B cell (primary cell): Measurements from ENCODE around the gene ABHD6.

Source experiments
- CTCF ChIP-seq: fragments of 200-600 bp; IDR thresholded peaks from one replicate; pipeline ENCODE4 v1.8.0; 2022; ENCODE audit warnings: antibody characterized with exemption, mild to moderate bottlenecking
- EZH2 ChIP-seq: IDR thresholded peaks from 2 replicates; pipeline ENCODE4 v1.6.1; 2012; ENCODE audit warnings: borderline replicate concordance, low read depth, mild to moderate bottlenecking, moderate library complexity, low read length; ENCODE audit not compliant: insufficient read depth, poor library complexity, severe bottlenecking

GRCh38 chr3:58271901-58272501, 34.4 kb downstream of the ABHD6 start:
- no peak for TF ChIP-seq CTCF
- TF ChIP-seq EZH2 = no peak
